K562 (cell line): ENCODE data around the gene MXD3. TPM values are rescaled to one million over a fixed set of nuclear protein-coding genes. Genes with fewer than 3 reads are reported as not detected.

ENCODE experiments used
- ARID3B ChIP-seq: fragments of 250-450 bp; sonication (Bioruptor Pico); IDR thresholded peaks from 2 replicates; pipeline ENCODE4 v1.4.0; 2020; ENCODE audit warnings: borderline replicate concordance
- E2F1 ChIP-seq: sonication (generic); formaldehyde crosslinking; IDR thresholded peaks from 2 replicates; pipeline ENCODE4 v1.8.1; 2023; ENCODE audit warnings: mild to moderate bottlenecking, missing genetic modification reagents, moderate library complexity
- FOSL1 ChIP-seq: fragments of 200-800 bp; sonication (Bioruptor generic); conservative IDR thresholded peaks from 2 replicates; pipeline ENCODE4 v1.6.1; 2016; ENCODE audit warnings: missing genetic modification characterization, missing compliant biosample characterization
- GTF2F1 ChIP-seq: IDR thresholded peaks from 2 replicates; pipeline ENCODE4 v1.6.1; 2011; ENCODE audit warnings: low read depth, low read length, improper control_type of control experiment
- POLR2A ChIP-seq: fragments of 450-650 bp; conservative IDR thresholded peaks from 2 replicates; pipeline ENCODE4 v1.6.1; 2016
- SIX5 ChIP-seq, 2 experiments: IDR thresholded peaks; 2 replicates each; pipeline ENCODE4 v1.6.1; 2011; ENCODE audit warnings: low read length in 2 of 2, borderline replicate concordance in 1 of 2, low read depth in 1 of 2, mild to moderate bottlenecking in 1 of 2, moderate library complexity in 1 of 2; ENCODE audit not compliant: insufficient read depth in 1 of 2
- SP1 ChIP-seq: sonication (generic); formaldehyde crosslinking; IDR thresholded peaks from 2 replicates; pipeline ENCODE4 v1.8.1; 2022; ENCODE audit warnings: mild to moderate bottlenecking, missing genetic modification reagents
- STAT6 ChIP-seq: sonication (generic); formaldehyde crosslinking; IDR thresholded peaks from 2 replicates; pipeline ENCODE4 v1.8.1; 2023; ENCODE audit warnings: mild to moderate bottlenecking, missing genetic modification reagents
- polyA plus RNA-seq, 8 experiments: library from polyadenylated mRNA; depleted of rRNA in 4 of 8; stranded (reverse) in 5 of 8; unstranded in 3 of 8; fragments of >200 nt; fragmentation: Nextera tagmentation in 2 of 8; fragmentation: Illumina TruSeq in 1 of 8; extraction: Ambion mirVana in 2 of 8; extraction: Trizol in 1 of 8; gene quantifications; 2 replicates each; pipeline versions ENCODE4 v1.2.1 to v1.2.3, GENCODE V29; 2011 to 2014; ENCODE audit warnings: inconsistent platforms in 1 of 8, missing spikeins in 1 of 8
- total RNA-seq, 7 experiments: library from RNA; depleted of rRNA in 6 of 7; stranded (reverse); fragments of >200 nt in 6 of 7; fragmentation: Illumina TruSeq in 2 of 7; extraction: Trizol in 2 of 7; gene quantifications; 2 replicates each; pipeline versions ENCODE4 v1.2.1 to v1.2.3, GENCODE V29; 2011 to 2021; ENCODE audit warnings: low replicate concordance in 1 of 7
- TF ChIP-seq, protein P1 (sequence below): fragments of 450-650 bp; IDR thresholded peaks from 2 replicates; pipeline ENCODE4 v1.6.1; 2017; ENCODE audit warnings: mild to moderate bottlenecking, moderate library complexity

Gene MXD3
- total and polyA plus RNA-seq, 9 of the 15 experiments (the other 6 are each of a cell fraction or from before 2014, with no cell fraction given): 0.28 to 24.8 (median 4.5) TPM

DNA sequence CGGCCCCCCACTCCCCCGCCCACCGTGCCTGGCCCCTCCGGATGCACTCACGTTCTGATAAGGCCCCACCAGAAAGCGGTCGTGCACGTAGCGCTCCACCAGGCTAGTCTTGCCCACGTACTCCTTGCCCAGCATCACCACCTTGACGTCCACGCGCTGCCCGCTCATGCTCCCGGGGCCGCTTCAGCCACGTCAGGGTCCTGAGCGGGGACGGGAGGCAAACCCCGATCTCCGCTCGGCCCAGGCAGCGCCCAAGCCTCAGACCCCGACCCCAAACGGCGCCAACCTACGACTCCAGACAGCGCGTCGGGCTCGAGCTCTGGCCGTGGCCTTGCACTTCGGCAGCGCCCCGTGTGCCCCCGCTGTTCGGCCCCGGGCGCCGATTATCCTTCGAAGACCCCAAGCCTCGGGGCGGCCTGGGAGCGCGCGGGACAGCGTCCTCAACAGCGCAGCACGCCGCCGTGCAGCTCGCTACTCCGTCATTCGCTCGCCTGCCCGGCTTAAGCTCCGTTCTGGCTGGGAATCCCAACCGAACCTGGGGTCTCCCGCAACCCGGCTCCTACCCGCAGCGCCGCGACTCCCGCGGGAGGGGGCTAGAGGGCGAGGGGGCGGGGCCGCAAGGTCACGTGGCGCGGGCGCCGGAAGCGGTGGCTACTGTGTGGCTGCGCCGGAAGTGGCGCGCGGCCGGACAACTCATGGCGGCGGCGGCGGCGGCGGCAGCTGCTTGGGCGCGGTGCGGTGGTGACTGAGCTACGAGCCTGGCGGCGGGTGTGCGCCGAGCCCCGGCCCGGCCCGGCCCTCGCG is 8.4 kb downstream of the MXD3 start, which contains the start of the genes PRELID1 and RAB24 (continued):
- peak; percentile 70; the same call in 1 of the 2 replicates for TF ChIP-seq STAT6 (CRISPR knock-in tag)
- TF ChIP-seq SP1 (CRISPR knock-in tag): peak; percentile 96
- TF ChIP-seq SIX5 (IDR thresholded peaks at IDR 0.05; ENCODE audit: borderline replicate concordance in 1 of 2, insufficient read depth in 1 of 2, low read depth in 1 of 2, low read length in 2 of 2): 0 out of 4 replicates have a peak, but pooled peaks of 1 of the 2 experiments have one; percentile 10
- TF ChIP-seq POLR2A: peak; percentile 77
- TF ChIP-seq GTF2F1: no peak
- TF ChIP-seq E2F1 (CRISPR knock-in tag): peak; percentile 84
- peak; percentile 80; the same call in 1 of the 2 replicates for TF ChIP-seq ARID3B (CRISPR knock-in tag)
- TF ChIP-seq FOSL1 (tag): 0 out of 2 replicates have a peak, but pooled peaks have one; percentile 46
- TF ChIP-seq, protein P1, sequence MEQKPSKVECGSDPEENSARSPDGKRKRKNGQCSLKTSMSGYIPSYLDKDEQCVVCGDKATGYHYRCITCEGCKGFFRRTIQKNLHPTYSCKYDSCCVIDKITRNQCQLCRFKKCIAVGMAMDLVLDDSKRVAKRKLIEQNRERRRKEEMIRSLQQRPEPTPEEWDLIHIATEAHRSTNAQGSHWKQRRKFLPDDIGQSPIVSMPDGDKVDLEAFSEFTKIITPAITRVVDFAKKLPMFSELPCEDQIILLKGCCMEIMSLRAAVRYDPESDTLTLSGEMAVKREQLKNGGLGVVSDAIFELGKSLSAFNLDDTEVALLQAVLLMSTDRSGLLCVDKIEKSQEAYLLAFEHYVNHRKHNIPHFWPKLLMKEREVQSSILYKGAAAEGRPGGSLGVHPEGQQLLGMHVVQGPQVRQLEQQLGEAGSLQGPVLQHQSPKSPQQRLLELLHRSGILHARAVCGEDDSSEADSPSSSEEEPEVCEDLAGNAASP: no peak
